Measurements from ENCODE around the gene SIRT5.
A peak's percentile ranks its signal among the peaks of the same experiment; 100 is the strongest.

SIRT5 gene

DNA sequence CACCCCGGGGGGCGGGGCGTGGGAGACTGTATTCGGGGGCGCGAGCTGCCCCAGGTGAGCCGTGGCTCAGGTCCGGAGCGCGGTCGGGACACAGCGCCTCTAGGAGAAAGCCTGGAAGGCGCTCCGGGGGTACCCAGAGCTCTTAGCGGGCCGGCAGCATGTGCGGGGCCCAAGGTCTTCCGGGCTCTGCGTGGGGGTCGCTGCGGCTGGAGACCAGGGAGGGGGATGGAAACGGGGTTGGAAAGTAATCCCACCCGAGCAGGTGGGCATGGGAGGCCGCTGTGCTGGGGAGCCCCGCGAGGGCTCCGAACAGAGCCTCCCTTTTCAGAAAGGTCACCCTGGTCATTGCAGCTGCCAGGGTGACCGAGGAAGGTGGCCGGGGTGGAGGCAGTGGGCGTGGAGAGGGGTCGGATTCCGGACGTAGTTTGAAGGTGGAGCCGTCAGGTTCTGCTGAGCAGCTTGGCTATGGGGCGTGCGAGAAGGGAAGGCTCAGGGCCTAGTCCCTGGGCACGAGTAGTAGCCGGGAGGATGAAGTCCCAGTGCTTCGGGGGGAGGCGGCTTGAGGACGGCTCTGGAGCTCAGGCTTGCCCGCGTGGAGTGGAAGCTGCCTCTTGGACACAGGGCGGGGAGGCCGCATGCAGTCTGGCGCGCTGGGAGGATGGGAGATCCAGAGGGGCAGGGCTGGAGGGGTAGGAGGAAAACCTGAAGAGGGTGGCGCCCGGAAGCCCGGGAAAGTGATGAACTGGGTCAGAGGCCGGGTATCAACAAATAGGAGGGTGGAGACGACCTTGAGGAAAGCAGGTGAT, at the start of gene SIRT5:
Gene SIRT5 (plus strand): TSS at position 31 of the 806 bp plus-strand sequence. CDS start 9,510 bp downstream, outside the sequence.
- DNase-seq, result peak; percentile 75

DNA sequence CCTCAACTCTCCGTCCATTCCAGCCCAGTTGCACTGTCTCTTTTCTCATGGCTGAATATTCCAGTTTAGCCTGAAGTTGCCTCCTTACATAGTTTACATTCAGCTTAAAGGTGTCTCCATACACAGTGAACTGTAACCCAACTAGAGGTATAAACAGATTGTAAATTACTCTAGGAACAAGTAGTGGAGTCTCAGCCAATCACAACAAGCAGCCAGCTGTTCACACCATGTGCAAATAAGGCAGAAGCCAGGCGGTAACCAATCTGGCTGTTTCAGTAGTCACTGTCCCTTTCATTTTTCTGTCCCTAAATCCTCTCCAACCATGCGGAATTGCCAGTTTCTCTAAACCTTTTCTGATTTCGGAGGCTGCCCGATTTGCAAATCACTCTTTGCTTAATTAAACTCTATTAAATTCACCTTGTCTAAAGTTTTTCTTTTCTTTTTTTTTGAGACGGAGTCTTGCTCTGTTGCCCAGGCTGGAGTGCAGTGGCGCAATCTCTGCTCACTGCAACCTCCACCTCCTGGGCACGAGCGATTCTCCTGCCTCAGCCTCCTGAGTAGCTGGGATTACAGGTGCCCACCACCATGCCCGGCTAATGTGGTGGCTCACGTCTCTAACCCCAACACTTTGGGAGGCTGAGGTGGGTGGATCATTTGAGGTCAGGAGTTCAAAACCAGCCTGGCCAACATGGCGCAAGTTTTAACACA, 49.4 kb upstream of the SIRT5 start:
- DNase-seq, result no peak

DNA sequence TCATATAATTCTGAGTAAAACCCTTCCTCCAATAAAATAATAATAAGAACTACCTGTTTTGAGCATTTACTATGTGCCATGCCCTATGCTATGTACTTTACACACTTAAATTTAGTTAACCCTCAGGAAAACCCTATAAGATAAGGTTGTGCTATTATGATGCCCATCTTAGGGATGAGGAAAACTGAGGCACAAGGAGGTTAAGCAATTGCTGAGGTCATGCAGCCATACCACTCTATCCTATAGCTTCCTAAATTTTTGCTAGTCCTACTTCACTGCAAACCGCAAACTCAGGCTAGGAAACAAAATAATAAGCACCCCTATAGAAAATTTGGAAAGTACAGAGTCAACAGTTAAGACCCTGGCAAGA, 48.1 kb upstream of the SIRT5 start:
- no peak for DNase-seq

DNA sequence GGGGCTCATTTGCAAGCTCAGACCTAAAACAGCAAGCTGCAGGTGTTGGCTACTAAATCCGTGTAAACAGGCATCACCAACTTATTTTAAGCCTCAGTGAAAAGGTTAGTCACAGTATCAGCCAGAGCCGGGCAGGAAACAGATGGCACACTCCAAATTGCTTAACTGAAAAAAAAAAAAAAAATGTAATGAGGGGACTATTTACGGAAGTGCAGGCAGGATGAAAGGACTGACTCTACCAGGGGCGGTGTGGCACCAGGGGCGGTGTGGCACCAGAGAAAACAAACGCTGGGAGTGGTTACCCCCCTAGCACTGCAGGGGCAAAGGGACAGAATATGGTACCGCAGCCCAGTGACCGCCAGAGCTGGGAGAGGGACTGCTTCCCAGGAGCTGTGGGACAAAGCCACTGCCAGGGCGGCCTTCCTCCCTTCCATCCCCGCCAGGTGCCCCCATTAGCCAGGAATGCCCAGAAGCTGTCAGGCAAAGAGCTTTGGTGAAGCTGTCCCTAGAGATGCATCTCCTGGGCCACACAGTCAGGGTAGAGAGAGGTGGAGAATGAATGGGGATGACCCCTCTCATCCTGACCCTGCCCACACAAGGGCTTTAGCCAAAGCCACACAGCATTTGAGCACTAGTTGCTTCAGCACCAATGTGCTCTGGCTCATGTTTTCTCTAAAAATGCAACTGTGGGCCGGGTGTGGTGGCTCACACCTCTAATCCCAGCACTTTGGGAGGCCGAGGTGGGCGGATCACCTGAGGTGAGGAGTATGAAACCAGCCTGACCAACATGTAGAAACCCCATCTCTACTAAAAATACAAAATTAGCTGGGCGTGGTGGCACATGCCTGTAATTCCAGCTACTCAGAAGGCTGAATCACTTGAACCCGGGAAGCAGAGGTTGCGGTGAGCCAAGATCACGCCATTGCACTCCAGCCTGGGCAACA, 47.4 kb upstream of the SIRT5 start:
- DNase-seq, result peak; percentile 32

DNA sequence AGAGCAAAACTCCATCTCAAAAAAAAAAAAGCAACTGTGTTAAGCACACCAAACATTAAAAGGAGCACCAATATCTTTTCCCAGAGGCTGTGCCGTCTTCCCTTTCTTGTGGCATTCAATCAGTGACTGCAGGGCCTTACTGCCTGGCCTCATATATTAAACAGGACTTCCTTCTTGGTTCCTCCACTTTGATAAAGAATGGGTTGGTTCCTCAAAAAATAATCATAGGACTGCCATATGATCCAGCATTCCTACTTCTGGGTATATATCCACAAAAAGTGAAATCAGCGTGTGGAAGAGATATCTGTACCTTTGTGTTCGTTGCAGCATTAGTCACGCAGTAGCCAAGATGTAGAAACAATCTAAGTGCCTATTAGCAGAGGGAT, 46.7 kb upstream of the SIRT5 start:
- DNase-seq, result no peak

DNA sequence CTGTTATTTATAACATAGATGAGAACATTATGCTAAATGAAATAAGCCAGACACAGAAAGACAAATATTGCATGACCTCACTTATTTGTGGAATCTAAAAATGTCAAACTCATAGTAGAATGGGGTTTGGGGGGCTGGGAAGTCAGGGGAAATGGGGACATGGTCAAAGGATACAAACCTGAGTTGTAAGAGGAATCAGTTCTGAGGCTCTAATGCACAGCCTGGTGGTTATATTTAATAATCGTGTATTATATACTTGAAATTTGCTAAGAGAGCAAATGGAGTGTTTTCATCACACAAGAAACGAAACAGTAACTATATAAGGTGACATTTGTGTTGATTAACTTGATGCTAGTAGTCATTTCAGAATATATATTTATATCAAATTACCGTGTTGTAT, 46.2 kb upstream of the SIRT5 start:
- DNase-seq, result no peak

DNA sequence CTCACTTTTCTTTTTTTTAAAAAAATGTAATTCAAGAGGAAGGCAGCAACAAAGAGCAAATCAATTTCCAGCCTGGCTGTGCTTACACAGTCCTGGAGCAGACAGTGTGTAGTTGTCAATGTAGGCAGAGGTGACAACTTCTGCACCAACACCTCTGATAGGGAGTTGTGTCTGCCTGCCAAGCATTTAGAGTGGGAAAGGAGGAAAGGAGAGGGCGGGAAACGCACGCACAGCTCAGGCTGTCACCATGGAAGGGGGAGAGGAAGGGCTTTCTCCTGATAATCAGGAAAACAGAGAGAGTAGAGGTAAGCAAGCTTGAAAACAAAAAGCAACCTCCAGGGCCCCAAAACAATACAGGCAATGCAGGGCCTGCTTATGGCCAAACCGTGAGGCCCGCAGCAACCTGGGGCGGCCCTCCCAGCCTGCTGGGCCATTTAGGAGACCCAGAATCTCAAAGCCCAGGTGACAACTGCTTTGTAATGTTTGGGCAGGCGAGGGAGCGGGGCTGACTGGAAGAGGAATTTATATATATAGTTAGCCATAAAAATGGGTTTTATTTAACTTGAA, 45.5 kb upstream of the SIRT5 start:
- no peak for DNase-seq

DNA sequence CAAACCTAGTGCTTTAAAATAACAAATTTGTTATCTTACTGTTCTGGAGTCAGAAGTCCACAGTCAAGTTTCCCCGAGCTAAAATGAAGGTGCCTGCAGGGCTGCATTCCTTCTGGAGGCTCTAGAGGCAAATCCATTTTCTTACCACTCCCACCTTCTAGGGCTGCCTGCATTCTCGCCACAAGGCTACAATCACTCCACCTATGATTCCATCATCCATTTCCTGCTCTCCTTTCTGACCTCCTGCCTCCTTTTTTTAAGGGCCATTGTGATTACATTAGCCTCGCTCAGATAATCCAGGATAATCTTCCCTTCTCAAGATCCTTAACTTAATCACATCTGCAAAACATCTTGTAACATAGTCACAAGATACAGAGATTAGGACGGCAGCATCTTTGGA, 42.4 kb upstream of the SIRT5 start:
- DNase-seq, result no peak

DNA sequence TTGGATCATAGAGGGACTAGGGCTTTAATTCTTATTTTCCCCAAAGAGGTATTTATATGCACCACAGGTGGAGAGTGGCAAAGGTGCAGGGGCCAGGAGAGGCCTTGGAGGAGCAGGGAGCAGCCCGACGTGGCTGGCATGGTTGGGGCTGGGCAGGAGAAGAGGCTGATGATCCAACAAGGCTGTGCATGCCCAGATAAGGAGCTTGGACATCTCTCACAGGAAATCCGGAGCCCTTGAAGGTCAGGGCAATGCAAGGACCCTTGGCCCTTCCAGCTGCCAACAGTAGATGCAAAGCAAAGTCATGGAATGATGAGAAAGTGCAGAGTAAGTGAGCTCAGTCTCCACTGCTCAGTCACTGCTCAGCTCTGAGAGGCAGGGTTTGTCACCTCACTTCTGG, 39.9 kb upstream of the SIRT5 start:
- no peak for DNase-seq

DNA sequence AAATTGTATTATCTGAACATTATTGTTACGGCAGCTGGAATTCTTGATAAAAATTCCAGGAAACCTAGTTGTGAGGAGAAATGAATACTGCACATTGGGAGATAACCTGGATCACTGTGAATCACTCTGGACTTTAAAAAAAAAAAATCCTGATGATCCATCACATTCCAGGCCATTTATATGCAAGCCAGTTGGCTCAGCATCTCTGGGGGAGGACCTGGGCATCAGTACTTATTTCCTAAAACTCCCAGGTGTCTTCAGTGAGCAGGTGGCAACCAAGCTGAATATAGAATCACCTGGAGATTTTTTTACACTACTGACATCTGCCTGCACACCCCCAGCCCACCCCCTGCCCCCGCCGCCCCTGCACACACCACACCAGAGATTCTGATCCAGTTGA, 39.1 kb upstream of the SIRT5 start:
- DNase-seq, result no peak

DNA sequence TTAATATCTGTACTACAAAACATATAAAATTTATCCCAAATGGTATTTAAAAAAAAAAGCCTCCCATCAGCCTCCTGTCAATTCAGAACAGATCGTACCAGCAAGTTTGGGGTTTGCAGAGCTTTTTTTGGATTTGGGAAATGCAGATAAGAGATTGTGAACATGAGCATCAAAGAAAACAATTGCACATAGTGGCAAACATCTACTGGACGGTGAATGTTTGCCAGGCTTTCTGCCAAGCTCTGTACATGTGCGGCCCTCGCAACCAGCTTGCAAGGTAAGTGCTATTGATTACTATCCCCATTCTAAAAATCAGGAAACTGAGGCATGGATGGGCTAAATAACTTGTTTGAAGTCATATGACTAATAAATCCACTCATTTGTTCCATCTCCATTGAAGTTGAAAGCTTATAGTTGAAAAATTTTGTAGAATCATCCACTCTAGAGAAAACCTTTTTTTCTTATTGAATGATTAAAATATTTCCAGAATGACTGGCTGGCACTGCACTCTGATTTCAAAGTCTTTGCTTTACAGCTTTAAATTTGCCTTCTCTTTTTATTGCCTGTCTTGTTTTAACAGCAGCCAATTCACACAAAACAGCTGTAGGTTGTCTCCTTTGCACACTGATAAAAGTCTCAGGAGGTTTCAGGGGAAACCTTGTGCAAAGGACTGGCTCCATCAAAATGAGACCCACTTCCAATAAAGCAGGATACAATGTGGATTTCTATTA, 37.4 kb upstream of the SIRT5 start:
- DNase-seq, result no peak

DNA sequence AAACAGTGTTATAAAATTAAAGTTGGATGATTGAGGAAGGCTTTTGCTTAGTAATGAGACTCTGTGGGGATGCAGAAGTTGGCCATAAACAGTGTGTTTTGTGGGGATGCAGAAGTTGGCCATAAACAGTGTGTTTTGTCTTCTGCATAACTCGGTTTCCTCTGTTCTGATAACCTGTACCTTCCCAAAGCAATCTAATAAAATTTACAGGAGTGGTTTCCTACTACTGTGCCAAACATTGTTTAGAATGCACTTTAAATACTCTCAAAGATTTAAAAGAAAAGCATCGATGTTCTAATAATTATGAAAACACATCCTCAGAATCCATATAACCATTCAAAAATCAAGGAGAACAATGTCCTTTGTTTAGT, 36.9 kb upstream of the SIRT5 start:
- DNase-seq, result no peak

DNA sequence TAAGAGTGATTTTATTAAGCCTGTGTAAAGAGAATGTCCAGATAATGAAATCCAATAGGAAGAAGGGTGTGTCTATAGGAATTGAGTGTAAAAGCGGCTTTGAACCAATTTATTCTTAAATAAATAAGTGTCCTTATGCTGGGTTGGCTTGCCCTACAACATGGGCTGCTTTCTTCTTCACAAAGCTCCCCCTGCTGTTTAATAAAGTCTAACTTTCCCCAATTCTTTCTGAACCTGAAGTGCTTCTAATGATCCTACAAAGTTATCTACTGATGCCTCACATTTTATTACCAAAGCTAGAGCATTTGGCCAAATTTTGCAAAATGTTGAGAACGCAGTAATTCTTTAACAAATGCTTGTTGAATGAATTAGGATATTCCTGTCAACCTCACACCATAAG, 36.3 kb upstream of the SIRT5 start:
- no peak for DNase-seq

DNA sequence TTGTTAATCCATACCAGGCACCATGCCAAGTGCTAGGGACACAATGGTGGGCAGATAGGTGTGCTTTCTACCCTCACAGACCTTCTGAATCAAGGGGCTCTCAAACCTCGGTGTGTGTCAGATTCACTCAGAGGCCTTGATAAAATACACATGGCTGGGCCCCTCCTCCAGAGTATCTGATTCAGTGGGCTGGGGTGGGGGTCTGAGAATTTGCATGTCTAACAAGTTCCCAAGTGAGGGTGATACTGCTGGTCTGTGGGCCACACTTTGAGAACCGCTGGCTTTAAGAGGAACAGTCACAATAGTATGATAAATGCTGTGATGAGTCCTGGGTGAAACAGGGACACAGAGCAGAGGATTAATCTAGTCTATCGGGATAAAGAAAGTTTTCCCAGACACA, 35.8 kb upstream of the SIRT5 start:
- DNase-seq, result no peak

DNA sequence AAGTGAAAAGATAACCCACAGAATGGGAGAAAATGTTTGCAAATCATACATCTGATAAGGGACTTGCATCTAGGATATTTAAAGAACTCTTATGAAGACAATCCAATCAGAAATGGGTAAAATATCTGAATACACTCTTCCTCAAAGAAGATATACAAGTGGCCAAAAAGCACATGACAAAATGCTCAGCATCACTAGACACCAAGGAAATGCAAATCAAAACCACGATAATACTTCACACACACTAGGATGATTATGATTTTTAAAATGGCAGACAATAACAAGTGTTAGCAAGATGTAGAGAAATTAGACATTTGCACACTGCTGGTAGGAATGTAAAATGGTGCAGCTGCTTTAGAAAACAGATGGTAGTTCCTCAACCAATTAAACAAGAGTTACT, 34.8 kb upstream of the SIRT5 start:
- DNase-seq, result no peak

DNA sequence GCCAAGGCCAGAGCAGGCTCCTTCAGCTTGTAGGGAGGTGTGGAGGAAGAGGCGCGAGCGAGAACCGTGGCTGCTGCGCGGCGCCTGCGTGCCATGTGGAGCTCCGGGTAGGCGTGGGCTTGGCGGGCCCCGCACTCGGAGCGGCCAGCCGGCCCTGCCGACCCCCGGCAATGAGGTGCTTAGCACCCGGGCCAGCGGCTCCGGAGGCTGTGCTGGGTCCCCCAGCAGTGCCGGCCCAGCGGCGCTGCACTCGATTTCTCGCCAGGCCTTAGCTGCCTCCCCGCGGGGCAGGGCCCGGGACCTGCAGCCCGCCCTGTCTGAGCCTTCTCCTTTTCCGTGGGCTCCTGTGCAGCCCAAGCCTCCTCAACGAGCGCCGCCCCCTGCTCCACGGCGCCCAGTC, 32.9 kb upstream of the SIRT5 start:
- no peak for DNase-seq

DNA sequence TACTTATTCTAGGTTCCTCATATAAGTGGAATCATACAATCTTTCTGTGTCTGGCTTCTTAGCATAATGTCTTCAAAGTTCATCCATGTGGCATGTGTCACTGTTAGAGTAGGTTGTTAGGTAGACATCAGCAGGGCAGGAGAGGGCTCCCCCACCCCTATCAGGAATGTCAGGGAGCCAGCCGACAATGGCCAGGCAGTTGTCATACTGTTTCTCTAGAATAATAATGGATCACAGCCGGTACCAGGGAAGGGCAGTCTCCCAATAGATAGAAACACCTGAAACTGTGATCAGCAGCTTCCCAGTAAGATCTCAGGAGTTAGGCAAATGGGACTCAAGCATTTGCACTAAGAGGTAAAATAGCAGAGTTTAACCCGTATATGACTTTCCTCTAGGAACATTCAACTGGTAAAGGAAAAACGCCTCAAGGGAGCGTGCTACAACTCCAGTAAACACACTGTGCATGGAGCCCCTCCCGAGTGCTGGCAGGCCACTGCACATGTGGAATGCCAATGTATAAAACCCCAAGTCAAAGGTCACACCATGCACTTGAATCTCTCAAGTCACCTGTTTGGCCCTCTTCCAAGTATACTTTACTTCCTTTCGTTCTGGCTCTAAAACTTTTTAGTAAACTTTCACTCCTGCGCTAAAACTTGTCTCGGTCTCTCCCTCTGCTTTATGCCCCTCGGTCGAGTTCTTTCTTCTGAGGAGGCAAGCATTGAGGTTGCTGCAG, 29.8 kb upstream of the SIRT5 start:
- no peak for DNase-seq

DNA sequence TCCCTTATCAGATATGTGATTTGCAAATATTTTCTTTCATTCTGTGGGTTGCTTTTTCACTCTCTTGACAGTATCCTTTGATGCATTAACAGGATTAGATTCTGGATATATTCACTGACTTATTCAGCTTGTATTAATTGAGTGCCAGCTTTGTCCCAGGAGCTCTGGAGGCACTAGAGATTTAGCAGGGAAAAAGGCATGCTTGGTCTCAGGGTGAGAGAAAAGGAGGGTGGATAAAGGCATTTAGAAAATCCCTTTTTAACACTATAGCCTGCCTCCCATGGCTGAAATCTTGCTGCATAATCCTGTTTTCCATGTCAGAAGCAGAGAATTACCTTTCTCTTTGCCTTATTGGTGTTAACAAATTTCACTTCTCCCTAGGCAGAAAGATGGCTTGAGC, 28.5 kb upstream of the SIRT5 start:
- no peak for DNase-seq

DNA sequence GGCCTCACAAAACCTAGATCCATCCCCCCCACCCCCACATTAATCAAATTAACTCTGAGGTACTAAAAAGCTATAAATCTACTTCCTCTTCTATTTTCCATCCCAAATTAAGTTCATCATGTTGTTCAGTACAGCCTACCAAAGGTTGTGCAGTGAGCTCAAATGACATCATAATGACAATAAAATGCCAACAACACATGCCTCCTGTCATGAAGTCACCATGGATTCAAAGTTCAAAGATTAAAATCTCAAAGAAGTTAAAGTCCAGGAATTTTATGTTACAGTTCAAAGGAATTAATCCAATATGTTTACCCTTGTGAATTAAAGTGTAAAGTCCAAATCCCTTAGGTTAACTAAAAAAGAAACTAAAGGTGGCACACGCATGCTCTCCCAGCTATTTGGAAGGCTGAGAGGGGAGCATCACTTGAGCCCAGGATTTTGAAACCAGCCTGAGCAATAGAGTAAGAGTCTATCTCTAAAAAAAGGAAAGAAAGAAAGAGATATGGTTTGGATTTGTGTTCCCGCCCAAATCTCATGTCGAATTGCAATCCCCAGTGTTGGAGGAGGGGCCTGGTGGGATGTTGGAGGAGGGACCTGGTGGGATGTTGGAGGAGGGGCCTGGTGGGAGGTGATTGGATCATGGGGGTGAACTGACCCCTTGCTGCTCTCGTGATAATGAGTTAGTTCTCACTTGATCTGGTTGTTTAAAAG, 25.7 kb upstream of the SIRT5 start:
- DNase-seq, result no peak

DNA sequence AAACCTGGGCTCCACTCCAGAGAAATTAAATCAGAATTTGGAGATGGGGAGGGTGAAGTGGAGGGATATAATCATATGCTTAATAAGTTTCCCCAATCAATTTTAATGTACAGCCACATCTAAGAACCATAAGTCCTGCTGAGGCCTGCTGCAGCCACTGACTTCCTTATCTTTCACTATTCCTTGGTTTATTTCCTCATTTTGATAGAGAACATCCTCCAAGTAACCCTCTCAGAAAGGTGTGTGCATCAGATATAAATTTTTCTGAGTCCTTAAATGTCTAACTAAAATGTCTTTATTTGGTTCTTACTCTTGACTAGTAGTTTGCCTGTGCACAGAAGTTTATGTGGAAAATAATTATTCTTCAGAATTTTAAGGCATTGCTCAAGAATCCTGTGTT, 23.7 kb upstream of the SIRT5 start:
- no peak for DNase-seq

DNA sequence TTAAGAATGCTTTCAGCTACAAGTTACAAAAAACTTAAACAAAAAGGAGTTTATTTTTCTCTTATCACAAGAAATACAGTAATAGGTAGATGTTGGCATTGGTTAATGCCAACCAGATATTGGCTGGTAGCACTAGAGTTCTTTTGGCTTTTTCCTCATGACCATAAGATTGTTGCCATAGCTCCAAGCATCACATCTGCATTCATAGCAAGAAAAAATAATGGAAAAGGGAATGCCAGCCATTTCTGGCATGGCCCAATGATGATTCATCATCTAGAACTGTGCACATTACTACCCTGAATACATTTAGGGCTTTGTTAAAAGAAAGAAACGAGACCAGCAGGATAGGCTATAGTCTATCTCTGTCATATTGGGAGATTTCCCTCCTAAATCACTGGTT, 20.8 kb upstream of the SIRT5 start:
- no peak for DNase-seq

Measured in NCI-H1417 treated with DMSO at 0.1 percent for 48 hours (cell line).